HG02970 (cell line): ENCODE results near the gene TAF5L.
"Not testable (repeated sequence)": the region's sequence is repeated elsewhere in the genome, so short reads cannot be mapped to it uniquely, and the experiment has no call there.

ENCODE experiments used
- ATAC-seq: cut with Tn5 transposase; IDR thresholded peaks from one replicate; pipeline ENCODE4 v1.9.1; 2021; ENCODE audit warnings: mild to moderate bottlenecking, moderate library complexity, moderate number of reproducible peaks; ENCODE audit not compliant: unreplicated experiment, low FRiP score

TAF5L gene

GRCh38 chr1:229643996-229644745 lies 18.2 kb upstream of the TAF5L start:
- ATAC-seq, result no peak

- no peak for ATAC-seq
Measured at GRCh38 chr1:229642970-229643369, 17.0 kb upstream of the TAF5L start.

- no peak for ATAC-seq
Measured at GRCh38 chr1:229642376-229642775, 16.5 kb upstream of the TAF5L start.

- ATAC-seq, result no peak
Measured at GRCh38 chr1:229641306-229641705, 15.4 kb upstream of the TAF5L start.

- ATAC-seq, result no peak
Measured at GRCh38 chr1:229640455-229640854, 14.5 kb upstream of the TAF5L start.

- no peak for ATAC-seq
Measured at GRCh38 chr1:229637746-229638145, 11.8 kb upstream of the TAF5L start.

GRCh38 chr1:229636042-229636441 lies 10.1 kb upstream of the TAF5L start:
- no peak for ATAC-seq

GRCh38 chr1:229631966-229632365 lies 6.0 kb upstream of the TAF5L start:
- no peak for ATAC-seq

- ATAC-seq, result no peak
Measured at GRCh38 chr1:229631148-229631547, 5.2 kb upstream of the TAF5L start.

- no peak for ATAC-seq
Measured at GRCh38 chr1:229629261-229629660, 3.3 kb upstream of the TAF5L start.

GRCh38 chr1:229627003-229627402 lies 1.1 kb upstream of the TAF5L start:
- ATAC-seq, result no peak

- peak; percentile 28 for ATAC-seq
Measured at GRCh38 chr1:229625071-229625914, 629 bp downstream of the TAF5L start.

- no peak for ATAC-seq
Measured at GRCh38 chr1:229624521-229625070, 1.3 kb downstream of the TAF5L start.

GRCh38 chr1:229623838-229624237 lies 2.1 kb downstream of the TAF5L start:
- no peak for ATAC-seq

- ATAC-seq, result no peak
Measured at GRCh38 chr1:229623225-229623624, 2.7 kb downstream of the TAF5L start.

GRCh38 chr1:229622641-229623120 lies 3.2 kb downstream of the TAF5L start:
- ATAC-seq, result not testable (repeated sequence)

GRCh38 chr1:229621663-229622062 lies 4.3 kb downstream of the TAF5L start:
- no peak for ATAC-seq

- no peak for ATAC-seq
Measured at GRCh38 chr1:229620876-229621275, 5.0 kb downstream of the TAF5L start.

- no peak for ATAC-seq
Measured at GRCh38 chr1:229619614-229620013, 6.3 kb downstream of the TAF5L start.

- no peak for ATAC-seq
Measured at GRCh38 chr1:229619002-229619401, 6.9 kb downstream of the TAF5L start.
